Measurements from ENCODE around the gene GDNF. TPM values are rescaled to one million over a fixed set of nuclear protein-coding genes. Genes with fewer than 3 reads are reported as not detected.

GDNF gene
- total and polyA plus RNA-seq, 2 experiments from 2014 or later: 0.13 to 0.17 TPM

DNA sequence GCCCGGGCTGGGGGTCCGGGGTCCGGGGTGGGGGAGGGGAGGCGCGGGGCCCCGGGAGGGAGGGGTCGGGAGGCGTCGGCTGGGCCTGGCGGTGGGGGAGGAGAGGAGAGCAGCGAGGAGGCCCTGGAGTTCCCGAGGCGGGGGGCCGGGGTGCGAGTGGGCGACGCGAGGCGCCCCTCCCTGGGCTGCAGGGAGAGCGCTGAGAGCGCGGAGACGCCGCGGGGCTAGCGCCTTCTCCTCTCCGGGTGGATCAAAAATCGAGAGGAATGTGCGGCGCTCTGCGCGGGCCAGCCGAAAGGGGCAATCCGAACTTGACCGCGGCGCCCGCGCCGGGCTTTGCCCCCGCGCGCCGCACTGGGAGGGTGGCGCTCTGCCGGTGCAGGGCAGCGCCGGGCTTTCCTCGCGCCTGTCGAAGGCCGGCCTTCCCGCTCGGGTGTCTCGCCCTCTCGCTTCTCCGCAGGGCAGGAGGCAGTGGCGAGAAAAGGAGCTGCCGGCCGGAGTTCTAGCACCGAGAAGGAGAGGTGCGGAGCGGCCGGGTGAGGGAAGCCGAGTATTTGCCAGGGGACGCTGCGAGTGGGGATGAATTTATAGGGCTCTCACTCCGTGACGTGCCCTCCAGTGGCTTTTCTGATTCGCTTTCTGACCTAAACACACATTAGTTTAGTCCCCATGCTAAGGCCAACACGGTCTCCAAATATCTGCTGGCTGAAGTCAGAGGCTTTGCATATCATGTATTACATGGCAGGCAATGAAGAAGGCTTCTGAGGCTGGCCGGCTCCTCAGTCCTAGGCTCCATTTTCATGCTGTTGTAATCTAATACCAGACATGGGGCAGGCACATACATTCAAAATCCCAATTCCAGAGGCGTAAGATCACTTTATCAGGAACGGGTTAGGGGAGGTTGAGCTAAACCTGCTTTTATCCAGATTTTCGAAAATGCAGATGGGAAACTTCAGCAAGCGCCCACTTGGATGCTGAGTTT lies 503 bp upstream of the GDNF start:
- ATAC-seq (peak; percentile 41), DNase-seq (ENCODE audit: low spot score) (peak; percentile 72)
- peaks cover 60% of the 10 kb centered on the region for H3K4me1 ChIP-seq (ENCODE audit: insufficient read depth)
- peak overlapping the region; percentile 90 for H2AFZ ChIP-seq
- peak overlapping the region; percentile 65 for H3K4me3 ChIP-seq
- Mint-ChIP-seq H3K9me3 (peaks cover 5% of the 10 kb centered on the region; the same call in 1 of the 3 replicates), H3K4me3 (peak overlapping the region; percentile 66), H3K27ac (no peak overlapping the region), H3K4me1 (peaks cover 48% of the 10 kb centered on the region), H3K27me3 (ENCODE audit: insufficient read depth, low read depth, poor library complexity) (peaks cover 77% of the 10 kb centered on the region), H3K36me3 (ENCODE audit: low read depth) (no peaks in the 10 kb centered on the region)
- H4K20me1 ChIP-seq (replicated peaks; ENCODE audit: insufficient read depth): 0 out of 2 replicates have a peak, but pooled peaks cover 4% of the 10 kb centered on the region
- no peak for TF ChIP-seq STAT1 (IDR thresholded peaks at IDR 0.05; ENCODE audit: unreplicated experiment)
- TF ChIP-seq EZH2 (IDR thresholded peaks at IDR 0.05; ENCODE audit: low read depth, unreplicated experiment): peak; percentile 71
- peak; percentile 66 for TF ChIP-seq EZH2phosphoT487 (IDR thresholded peaks at IDR 0.05; ENCODE audit: unreplicated experiment)
- no peak for TF ChIP-seq POLR2AphosphoS5 (IDR thresholded peaks at IDR 0.05; ENCODE audit: low read depth)
- TF ChIP-seq, protein P1, sequence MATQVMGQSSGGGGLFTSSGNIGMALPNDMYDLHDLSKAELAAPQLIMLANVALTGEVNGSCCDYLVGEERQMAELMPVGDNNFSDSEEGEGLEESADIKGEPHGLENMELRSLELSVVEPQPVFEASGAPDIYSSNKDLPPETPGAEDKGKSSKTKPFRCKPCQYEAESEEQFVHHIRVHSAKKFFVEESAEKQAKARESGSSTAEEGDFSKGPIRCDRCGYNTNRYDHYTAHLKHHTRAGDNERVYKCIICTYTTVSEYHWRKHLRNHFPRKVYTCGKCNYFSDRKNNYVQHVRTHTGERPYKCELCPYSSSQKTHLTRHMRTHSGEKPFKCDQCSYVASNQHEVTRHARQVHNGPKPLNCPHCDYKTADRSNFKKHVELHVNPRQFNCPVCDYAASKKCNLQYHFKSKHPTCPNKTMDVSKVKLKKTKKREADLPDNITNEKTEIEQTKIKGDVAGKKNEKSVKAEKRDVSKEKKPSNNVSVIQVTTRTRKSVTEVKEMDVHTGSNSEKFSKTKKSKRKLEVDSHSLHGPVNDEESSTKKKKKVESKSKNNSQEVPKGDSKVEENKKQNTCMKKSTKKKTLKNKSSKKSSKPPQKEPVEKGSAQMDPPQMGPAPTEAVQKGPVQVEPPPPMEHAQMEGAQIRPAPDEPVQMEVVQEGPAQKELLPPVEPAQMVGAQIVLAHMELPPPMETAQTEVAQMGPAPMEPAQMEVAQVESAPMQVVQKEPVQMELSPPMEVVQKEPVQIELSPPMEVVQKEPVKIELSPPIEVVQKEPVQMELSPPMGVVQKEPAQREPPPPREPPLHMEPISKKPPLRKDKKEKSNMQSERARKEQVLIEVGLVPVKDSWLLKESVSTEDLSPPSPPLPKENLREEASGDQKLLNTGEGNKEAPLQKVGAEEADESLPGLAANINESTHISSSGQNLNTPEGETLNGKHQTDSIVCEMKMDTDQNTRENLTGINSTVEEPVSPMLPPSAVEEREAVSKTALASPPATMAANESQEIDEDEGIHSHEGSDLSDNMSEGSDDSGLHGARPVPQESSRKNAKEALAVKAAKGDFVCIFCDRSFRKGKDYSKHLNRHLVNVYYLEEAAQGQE (IDR thresholded peaks at IDR 0.05; ENCODE audit: unreplicated experiment): no peak
- TF ChIP-seq, protein P2, sequence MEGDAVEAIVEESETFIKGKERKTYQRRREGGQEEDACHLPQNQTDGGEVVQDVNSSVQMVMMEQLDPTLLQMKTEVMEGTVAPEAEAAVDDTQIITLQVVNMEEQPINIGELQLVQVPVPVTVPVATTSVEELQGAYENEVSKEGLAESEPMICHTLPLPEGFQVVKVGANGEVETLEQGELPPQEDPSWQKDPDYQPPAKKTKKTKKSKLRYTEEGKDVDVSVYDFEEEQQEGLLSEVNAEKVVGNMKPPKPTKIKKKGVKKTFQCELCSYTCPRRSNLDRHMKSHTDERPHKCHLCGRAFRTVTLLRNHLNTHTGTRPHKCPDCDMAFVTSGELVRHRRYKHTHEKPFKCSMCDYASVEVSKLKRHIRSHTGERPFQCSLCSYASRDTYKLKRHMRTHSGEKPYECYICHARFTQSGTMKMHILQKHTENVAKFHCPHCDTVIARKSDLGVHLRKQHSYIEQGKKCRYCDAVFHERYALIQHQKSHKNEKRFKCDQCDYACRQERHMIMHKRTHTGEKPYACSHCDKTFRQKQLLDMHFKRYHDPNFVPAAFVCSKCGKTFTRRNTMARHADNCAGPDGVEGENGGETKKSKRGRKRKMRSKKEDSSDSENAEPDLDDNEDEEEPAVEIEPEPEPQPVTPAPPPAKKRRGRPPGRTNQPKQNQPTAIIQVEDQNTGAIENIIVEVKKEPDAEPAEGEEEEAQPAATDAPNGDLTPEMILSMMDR (conservative IDR thresholded peaks at IDR 0.05; ENCODE audit: low read depth in 2 of 2): peak in 1 of 2 experiments; percentile 18; a peak in 1 of 4 replicates
- no peak for TF ChIP-seq ZNF114 (CRISPR knock-in tag; IDR thresholded peaks at IDR 0.05)
- 0 out of 2 replicates have a peak, but pooled peaks have one; percentile 4 for TF ChIP-seq CREB1 (CRISPR knock-in tag; IDR thresholded peaks at IDR 0.05; ENCODE audit: low read depth)
- H3K27me3 ChIP-seq (ENCODE audit: insufficient read depth): peaks cover 85% of the 10 kb centered on the region
- no peaks in the 10 kb centered on the region for H3K9me2 ChIP-seq (ENCODE audit: insufficient read depth)
- no peaks in the 10 kb centered on the region for H3K36me3 ChIP-seq (ENCODE audit: insufficient read depth)
- peaks cover 10% of the 10 kb centered on the region; the same call in 1 of the 2 replicates for H3F3A ChIP-seq (replicated peaks; ENCODE audit: low read depth)
- peak overlapping the region; percentile 90 for H3K4me2 ChIP-seq
- H3K27ac ChIP-seq (ENCODE audit: low read depth): no peak overlapping the region
- no peaks in the 10 kb centered on the region for H3K79me2 ChIP-seq (replicated peaks; ENCODE audit: insufficient read depth)
